ENCODE data around the gene TYMP. TPM values are rescaled to one million over a fixed set of nuclear protein-coding genes. Genes with fewer than 3 reads are reported as not detected.

TYMP gene
- total RNA-seq, 6 experiments from 2014 or later = 30.6 to 223 (median 88.2) TPM

GRCh38 chr22:50550395-50550794 is 20.6 kb upstream of the TYMP start:
- 73% methylated on average over 5 of the region's 8 CpGs for WGBS (ENCODE audit: insufficient coverage, low coverage, low lambda C conversion rate, missing lambda C conversion rate)
- no peak for TF ChIP-seq POLR2A (IDR thresholded peaks at IDR 0.05)
- TF ChIP-seq CTCF (IDR thresholded peaks at IDR 0.05) = no peak
- peak in 1 of 3 donors; percentile 27 for DNase-seq
- Histone ChIP-seq H3K27me3 (no peaks in the 10 kb centered on the region), H3K4me1 (peaks cover 0 to 8% (median 0%) of the 10 kb centered on the region in 4 donors), H3K9me3 (no peaks in the 10 kb centered on the region), H3K27ac (no peak overlapping the region), H3K4me3 (no peak overlapping the region), H3K36me3 (no peaks in the 10 kb centered on the region)
- intact Hi-C loops (cut with DNase I) = loop anchor here in 1 of 2 donors (5.0 kb wide), 1 partner anchor 52 kb away; the partner anchor contains the start of gene MAPK8IP2
- no peak for ATAC-seq

GRCh38 chr22:50548921-50549790 is 19.3 kb upstream of the TYMP start:
- Histone ChIP-seq H3K9me3 (no peaks in the 10 kb centered on the region), H3K27me3 (no peaks in the 10 kb centered on the region), H3K4me3 (peak overlapping the region; percentile 23 to 39 (median 31)), H3K27ac (peak overlapping the region in 1 of 3 donors; percentile 8), H3K4me1 (peaks cover 0 to 8% (median 0%) of the 10 kb centered on the region in 4 donors), H3K36me3 (no peaks in the 10 kb centered on the region)
- DNase-seq = peak in 1 of 3 donors; percentile 44
- intact Hi-C loops (cut with DNase I) = no loop called here
- no peak for ATAC-seq
- no peak for TF ChIP-seq POLR2A (IDR thresholded peaks at IDR 0.05)
- no peak for TF ChIP-seq CTCF (IDR thresholded peaks at IDR 0.05)
- WGBS (ENCODE audit: insufficient coverage, low coverage, low lambda C conversion rate, missing lambda C conversion rate) = 47% methylated on average over 9 of the region's 68 CpGs

GRCh38 chr22:50548040-50548920 is 18.5 kb upstream of the TYMP start:
- H3K36me3 ChIP-seq = no peaks in the 10 kb centered on the region
- peak overlapping the region; percentile 23 to 39 (median 31) for H3K4me3 ChIP-seq
- 18% methylated on average over 9 of the region's 56 CpGs for WGBS (ENCODE audit: insufficient coverage, low coverage, low lambda C conversion rate, missing lambda C conversion rate)
- peak overlapping the region in 1 of 3 donors; percentile 8 for H3K27ac ChIP-seq
- TF ChIP-seq CTCF (IDR thresholded peaks at IDR 0.05) = no peak
- peak; percentile 66 for TF ChIP-seq POLR2A (IDR thresholded peaks at IDR 0.05)
- H3K4me1 ChIP-seq = peaks cover 0 to 8% (median 0%) of the 10 kb centered on the region in 4 donors
- no peaks in the 10 kb centered on the region for H3K9me3 ChIP-seq
- ATAC-seq (peak; percentile 49 to 72 (median 68)), DNase-seq (peak; percentile 67 to 72 (median 71))
- intact Hi-C loops (cut with DNase I) = no loop called here
- no peaks in the 10 kb centered on the region for H3K27me3 ChIP-seq

GRCh38 chr22:50547263-50547985 is 17.6 kb upstream of the TYMP start:
- H3K9me3 ChIP-seq = no peaks in the 10 kb centered on the region
- DNase-seq (peak in 1 of 3 donors; percentile 46), ATAC-seq (no peak)
- intact Hi-C loops (cut with DNase I) = no loop called here
- peaks cover 0 to 8% (median 0%) of the 10 kb centered on the region in 4 donors for H3K4me1 ChIP-seq
- no peak overlapping the region for H3K27ac ChIP-seq
- H3K4me3 ChIP-seq = no peak overlapping the region
- 83% methylated on average over 18 of the region's 35 CpGs for WGBS (ENCODE audit: insufficient coverage, low coverage, low lambda C conversion rate, missing lambda C conversion rate)
- H3K27me3 ChIP-seq = no peaks in the 10 kb centered on the region
- no peak for TF ChIP-seq POLR2A (IDR thresholded peaks at IDR 0.05)
- TF ChIP-seq CTCF (IDR thresholded peaks at IDR 0.05) = no peak
- H3K36me3 ChIP-seq = no peaks in the 10 kb centered on the region
